Measurements from ENCODE around the gene CCHCR1.
"Not testable (repeated sequence)": the region's sequence is repeated elsewhere in the genome, so short reads cannot be mapped to it uniquely, and the experiment has no call there.

CCHCR1 gene

DNA sequence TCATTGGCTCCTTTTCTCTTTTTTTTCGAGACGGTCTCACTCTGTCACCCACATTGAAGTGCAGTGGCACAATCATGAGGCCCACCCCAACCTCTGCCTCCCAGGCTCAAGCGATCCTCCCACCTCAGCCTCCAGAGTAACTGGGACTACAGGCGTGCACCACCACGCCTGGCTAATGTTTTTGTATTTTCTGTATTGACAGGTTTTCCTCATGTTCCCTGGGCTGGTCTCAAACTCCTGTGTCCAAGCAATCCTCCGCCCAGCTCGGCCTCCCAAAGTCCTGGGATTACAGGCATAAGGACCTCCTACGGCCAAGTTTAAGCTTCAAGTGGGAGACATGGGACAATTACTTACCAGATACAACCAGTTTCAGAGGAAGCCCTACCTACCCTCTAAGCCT, 22.3 kb upstream of the CCHCR1 start:
- no peak for DNase-seq

DNA sequence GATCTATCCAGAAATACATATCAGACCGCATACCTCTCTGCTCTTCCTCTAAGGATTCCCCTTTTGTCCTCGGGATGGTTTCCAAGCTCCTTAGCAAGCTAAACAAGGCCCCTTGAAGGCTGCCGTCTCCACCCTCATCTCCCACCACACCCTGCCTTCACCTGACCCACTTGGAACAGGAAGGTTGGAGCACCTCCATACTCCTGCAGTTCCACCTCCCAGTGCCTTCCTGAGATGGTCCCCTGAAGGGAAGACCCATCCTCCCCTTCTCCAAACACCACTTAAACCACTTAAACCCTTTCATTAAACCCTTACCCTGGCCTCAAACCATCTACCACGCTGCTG, 21.4 kb upstream of the CCHCR1 start:
- DNase-seq = no peak

DNA sequence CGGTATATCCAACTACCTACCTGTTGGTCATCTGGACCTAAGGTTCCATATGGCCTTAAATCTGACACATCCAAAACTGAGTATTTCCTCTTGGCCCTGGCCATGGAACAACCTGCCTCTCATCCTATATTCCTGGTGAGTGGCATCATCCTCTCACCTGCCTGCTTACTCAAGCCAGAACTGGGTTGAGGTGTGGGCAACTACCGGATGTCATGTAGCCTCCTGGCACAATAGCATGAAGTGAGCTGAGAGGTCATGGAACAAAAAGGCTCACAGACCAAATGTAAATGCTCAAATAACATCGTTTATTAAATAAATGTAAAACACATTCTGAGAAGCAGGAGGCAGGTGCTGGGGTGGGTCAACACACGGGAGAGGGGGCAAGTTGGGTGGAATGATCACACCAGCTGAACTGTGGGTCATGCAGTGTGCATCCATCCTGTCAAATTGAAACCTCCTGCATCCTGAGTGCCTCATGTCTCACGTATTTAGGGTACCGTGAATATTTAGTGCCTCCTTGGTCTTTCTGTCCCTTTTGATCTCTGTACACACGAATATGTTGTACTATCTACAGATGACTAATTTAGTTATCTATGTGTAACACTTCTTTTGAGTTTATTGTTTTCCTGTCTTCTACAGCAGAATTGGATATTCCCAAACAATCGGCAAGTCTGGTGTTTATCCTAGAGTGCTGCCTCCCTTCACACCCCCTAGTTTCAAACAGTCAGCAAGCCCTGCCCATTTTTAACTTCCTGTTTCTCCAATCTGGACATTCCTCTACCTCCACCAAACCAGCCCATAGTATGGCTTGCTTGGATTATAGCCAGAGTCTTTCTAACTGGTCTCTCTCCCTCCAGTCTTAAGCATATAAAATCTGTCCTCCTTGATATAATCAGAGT, 20.8 kb upstream of the CCHCR1 start:
- no peak for DNase-seq

DNA sequence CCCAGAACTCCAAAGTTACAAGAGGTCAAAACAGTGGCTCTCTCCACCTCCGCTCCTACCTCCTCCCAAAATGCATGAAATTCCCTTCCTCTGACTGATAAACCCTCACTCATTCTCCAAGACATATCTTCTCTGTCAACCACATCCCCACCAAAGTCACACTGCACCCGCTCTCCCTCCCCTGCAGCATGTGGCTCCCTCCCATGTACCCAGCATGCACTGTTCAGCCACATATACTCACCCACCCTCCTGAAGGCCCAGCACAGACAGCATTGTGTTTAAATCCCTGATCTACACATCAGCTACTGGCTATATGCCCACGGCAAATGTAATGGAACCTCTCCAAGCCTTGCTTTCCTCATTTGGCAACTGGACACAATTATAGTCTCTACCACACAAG, 18.4 kb upstream of the CCHCR1 start:
- DNase-seq = no peak

DNA sequence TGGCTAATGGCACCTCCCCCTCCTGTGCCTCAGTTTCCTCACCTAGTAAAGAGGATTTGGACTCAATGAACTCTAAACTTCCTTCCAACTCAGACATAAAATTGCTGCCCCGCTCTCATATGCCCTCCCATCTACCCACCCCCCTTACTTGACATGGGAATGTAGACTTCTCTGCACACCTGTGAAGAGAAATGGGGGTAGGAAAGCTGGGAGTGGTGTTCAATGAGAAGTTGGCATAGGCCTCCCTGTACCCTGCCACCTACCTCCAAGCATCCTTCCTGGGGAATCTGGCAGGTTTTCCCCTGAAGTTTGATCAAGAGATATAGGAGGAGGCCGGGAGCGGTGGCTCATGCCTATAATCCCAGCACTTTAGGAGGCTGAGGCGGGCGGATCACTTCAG, 16.8 kb upstream of the CCHCR1 start:
- DNase-seq = no peak

DNA sequence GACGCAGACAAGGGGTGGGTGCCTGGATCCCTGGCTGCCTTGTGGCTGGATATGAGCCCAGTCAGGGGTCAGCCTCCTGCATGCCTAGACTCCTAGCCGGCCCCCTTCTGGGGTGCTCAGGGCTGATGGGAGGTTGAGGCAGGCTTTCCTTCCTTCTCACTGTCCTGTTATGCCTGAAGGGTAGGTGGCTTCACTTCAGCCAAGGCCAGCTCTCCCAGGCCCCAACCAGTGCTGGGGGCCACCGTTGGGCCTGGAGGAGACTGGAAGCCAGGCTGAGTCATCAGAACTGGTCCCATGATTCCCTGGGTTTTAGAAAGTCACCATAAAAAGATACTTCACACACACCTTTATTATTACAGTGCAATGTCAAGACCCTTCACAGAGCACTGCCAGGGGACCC, 15.8 kb upstream of the CCHCR1 start:
- no peak for DNase-seq

DNA sequence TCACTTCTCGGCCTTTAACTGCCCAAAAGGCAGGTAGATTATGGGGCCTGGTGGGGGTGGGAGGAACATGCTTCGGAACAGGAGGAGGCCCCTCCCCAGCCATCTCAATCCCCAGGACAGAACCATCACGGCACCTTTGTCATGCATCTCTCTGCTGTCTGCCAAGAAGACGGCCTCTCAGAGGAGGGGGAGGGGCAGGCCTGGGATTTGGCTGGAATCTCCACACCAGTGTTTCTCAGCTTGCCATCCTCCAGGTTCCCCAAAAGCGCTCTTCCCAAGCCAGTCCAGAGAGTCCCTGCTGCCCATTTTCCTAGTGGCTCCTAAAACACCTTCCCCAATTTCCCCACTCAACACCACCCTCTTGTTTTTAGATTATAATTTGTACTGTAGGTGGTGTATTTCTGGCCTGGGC, 15.4 kb upstream of the CCHCR1 start:
- DNase-seq = no peak

DNA sequence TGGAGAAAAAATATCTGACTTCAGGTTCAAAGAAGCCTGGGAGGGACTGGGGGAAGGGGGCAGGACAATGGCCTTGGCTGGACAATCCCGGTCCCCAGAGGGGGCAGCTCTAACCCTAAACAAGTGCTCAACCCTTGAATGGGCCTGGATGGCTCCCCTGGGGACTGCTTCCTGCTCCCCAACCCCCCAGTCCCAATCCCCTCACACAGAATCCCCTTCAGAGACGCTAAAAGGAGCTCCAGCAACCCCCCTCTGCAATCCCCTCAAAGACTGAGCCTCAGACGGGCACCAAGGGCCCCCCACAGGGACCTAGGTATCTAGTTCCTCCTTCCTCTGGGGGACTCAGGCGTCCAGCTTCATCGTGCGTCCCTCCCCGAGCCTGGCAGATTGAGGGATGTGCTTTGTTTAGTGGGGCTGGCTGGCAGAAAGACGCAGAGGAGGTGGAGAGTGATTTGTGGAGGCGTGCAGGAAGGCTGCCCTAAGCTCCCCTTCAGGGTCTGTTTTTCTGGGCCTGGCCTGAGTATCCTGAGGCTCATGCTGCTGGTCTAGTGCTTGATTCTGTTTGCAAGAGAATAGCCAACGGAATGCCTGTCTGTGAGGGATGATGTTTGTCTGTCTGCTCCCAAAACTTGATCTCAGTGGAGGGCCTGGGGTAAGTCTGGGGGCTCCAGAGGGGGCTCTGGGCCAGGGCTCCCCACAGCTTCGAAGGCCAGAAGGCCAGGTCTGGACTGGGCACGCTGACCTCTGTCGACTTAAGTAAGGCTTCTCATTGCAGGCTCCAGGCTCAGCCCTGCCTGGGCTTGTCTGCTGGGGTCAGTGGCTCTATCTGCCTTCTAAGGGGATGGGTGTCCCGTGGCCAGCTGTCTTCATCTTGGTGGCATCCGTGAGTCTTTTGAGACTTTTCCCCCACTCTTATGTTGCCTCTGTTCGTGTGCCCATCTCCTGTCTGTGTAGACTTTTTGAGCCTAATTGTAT, 14.6 kb upstream of the CCHCR1 start:
- no peak for DNase-seq

DNA sequence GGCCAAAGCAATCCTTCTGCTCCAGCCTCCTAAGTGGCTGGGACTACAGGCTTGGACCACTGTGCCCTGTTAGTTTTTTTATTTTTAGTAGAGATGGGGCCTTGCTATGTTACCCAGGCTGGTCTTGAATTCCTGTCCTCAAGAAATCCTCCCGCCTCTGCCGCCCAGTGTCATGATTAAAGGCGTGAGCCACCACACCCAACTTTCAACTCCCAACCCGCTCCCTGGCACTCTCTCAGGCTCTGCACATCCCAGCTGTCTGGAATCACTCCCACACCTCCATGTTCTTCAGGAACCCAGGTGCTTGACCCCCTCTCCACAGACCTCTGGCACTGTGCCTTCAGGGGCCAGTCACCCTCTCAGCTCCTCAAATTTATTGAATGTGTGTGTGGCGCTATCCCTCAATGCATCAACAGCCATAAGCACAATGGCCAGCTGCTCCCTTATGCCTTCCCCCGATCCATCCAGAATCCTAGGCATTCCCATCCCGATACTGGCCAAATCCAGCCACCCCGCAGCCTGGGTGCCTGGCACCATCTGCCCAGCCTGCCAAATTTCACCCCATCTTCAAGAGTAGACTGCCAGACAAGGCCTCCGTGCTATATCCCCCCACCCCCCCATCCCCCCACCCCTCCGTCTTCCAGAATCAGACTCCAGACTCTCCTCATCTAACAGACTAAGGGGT, 13.5 kb upstream of the CCHCR1 start:
- DNase-seq = no peak

DNA sequence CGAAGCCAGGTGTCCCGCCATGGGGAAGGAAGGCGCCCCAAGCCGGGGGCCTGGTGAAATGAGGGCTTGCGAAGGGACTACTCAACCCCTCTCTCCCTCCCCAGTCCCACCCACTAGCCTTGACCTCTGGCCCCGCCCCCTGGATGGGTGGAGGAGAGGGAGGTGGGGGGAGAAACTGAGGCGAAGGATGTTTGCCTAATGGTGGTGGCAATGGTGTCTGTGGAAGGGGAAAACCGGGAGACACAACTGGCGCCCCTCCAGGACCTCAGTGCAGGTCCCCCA, 12.9 kb upstream of the CCHCR1 start, which contains the start of gene POU5F1:
Gene POU5F1, minus strand, starts transcription at position 83 of the 282 bp plus-strand sequence. Its CDS starts 62 bp downstream, at position 21.
- DNase-seq = no peak

DNA sequence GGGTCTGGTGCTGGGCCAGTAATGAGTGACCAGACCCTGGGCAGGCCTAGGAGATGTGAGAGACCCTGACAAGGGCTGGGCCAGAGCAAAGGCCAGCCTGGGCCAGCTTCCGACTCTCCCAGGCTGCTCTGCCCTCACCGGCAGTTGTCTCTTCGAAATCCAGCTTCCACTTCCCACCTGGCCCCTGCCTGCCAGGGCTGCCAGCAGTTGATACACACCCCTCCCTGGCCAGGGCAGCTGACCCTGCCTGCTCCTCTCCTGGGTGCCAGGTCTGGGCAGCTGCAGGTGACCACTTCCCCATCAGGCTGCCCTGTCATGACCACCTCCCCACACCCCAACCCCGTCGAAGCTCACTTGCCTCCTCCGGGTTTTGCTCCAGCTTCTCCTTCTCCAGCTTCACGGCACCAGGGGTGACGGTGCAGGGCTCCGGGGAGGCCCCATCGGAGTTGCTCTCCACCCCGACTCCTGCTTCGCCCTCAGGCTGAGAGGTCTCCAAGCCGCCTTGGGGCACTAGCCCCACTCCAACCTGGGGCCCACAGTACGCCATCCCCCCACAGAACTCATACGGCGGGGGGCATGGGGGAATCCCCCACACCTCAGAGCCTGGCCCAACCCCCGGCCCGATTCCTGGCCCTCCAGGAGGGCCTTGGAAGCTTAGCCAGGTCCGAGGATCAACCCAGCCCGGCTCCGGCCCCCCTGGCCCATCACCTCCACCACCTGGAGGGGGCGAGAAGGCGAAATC, 12.4 kb upstream of the CCHCR1 start:
- DNase-seq = not testable (repeated sequence)

DNA sequence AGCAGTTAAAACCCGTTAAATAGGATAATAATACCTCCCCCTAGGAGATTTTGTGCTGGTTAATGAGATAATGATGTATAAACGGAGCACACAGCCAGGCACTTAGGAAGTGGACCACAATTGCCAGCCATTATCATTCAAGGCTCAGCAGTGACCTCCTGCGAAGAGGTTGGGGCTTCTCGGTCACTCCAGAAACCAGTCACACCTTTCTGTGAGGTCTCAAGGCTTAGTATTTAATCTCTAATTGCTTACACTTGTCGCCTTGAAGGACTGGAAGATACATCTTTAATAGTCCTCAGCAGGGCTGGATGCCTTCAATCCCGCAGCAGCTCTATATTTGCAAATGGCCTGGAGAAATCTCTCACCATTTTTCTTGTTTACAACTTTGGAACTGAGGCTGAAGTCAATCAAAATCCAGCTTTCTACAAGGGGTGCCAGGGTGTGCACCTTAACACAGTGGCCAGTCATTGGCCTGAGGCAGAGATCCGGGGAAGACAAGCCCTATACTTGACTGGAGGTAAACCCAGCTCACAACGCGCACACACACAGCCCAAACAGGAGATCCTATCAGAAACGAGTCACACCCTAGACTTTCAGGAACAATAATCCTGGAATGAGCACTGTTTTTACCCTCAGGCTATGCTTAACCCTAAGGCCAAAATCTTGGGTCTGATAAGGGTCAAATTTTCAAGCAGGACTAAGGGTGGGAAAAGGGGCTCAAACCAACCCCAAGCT, 11.7 kb upstream of the CCHCR1 start:
- no peak for DNase-seq

DNA sequence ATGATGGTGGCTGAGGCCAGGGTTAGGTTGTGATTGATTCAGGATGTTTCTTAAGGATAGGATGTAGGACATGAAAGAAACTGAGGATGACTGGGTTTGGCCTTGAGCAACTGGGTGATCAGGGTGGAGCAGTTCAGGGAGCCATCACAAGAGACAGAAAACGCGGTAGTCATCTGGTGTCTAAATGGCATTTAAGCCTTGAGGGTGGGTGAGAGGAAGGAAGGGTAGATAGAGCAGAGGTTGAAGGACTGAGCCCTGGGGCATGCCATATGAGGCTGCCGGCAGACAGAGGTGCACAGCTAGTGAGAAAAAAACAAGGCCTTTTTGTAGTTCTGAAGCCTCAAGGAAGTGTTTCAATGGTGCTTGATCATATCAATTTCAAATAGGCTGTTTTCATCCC, 11.0 kb upstream of the CCHCR1 start:
- DNase-seq = no peak

DNA sequence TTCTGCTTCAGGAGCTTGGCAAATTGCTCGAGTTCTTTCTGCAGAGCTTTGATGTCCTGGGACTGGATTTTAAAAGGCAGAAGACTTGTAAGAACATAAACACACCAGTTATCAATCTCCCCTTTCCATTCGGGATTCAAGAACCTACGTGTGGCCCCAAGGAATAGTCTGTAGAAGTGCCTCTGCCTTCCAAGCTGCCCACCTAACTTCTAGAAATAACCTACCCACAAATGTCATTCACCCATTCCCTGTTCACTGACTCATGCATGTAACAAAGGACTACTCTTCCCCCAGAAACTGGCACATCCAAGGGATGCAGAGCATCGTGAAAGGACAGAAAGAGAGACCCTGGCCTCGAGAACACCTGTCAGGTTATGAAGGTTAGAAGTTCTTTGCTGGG, 8.4 kb upstream of the CCHCR1 start:
- no peak for DNase-seq

DNA sequence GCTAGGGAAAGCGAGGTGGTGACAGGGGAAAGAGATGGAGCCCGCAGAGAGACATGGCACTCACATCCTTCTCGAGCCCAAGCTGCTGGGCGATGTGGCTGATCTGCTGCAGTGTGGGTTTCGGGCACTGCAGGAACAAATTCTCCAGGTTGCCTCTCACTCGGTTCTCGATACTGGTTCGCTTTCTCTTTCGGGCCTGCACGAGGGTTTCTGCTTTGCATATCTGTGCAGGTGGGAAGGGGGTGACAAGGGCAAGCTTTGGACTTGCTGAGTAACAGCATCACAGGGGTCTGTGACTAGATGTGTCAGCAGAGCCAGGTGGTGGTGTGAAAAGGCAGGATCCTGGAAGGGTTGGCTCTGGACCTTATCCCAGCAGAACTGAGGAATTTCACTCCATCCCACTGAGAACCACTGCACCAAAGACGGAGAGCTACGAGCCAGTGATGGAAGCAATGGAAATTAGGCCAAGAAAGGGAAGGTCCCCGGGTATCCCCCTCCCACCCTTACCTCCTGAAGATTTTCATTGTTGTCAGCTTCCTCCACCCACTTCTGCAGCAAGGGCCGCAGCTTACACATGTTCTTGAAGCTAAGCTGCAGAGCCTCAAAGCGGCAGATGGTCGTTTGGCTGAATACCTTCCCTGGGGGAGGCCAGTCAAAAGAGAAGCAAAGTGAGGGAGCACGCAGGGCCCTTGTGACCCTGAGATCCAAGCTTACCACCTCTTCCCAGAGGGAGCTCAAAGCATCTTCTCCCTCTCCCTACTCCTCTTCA, 7.6 kb upstream of the CCHCR1 start:
- DNase-seq = not testable (repeated sequence)

DNA sequence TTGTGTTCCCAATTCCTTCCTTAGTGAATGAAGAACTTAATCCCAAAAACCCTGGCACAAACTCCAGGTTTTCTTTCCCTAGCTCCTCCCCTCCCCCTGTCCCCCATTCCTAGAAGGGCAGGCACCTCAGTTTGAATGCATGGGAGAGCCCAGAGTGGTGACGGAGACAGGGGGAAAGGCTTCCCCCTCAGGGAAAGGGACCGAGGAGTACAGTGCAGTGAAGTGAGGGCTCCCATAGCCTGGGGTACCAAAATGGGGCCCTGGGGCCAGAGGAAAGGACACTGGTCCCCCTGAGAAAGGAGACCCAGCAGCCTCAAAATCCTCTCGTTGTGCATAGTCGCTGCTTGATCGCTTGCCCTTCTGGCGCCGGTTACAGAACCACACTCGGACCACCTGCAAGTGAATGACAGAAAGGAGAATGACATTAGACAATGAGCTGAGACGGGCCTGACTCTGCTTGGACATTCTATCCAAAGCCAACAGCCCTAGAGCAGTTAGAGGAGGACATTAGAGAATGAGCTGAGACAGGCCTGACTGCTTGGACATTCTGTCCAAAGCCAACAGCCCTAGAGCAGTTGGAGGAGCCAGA, 7.0 kb upstream of the CCHCR1 start:
- not testable (repeated sequence) for DNase-seq

DNA sequence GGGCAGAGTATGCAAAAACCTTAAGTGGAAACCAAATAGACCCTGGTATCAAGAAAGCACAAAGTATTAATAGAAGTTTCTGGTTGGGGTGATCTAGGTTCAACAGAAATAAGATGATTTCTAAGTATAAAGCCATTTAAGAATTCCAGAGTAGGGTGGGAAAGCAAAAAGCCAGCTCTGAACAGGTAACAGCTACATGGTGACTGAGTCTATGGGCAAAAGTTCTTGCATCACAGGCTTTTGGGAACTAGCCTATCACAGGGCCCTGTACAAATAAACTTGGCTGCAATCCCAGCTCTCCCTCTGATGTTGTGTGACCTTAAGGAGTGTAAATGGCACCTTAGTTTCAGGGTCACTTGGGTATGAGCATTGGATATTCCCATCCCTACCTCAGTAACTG, 6.3 kb upstream of the CCHCR1 start:
- no peak for DNase-seq

DNA sequence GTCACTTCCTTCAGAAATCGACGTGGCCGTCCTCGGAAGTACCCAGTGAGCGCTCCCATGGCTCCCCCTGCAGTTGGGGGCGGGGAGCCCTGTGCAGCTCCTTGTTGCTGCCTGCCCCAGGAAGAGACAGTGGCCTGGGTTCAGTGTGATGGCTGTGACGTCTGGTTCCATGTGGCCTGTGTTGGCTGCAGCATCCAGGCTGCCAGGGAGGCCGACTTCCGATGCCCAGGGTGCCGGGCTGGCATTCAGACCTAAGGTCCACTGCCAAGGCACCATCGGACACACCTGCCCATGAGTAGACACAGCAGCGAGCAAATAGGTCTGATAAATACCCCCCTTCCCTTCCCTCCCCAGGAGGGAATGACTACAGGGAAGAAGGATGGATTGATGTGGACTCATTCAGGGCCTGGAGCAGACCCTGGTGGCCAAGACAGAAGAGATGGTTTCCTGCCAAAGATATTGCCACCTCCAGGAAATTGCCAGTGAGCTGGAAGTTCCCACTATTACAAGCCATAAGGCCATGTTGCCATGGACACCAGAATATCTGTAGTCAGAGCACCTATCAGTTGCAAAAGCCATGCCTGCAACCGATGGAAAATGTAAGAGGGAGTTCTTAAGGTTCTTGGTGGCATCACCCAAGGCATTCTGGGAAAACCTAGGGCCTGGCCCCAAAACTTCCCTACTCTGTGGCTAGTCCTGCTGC, 5.0 kb upstream of the CCHCR1 start:
- DNase-seq = no peak

DNA sequence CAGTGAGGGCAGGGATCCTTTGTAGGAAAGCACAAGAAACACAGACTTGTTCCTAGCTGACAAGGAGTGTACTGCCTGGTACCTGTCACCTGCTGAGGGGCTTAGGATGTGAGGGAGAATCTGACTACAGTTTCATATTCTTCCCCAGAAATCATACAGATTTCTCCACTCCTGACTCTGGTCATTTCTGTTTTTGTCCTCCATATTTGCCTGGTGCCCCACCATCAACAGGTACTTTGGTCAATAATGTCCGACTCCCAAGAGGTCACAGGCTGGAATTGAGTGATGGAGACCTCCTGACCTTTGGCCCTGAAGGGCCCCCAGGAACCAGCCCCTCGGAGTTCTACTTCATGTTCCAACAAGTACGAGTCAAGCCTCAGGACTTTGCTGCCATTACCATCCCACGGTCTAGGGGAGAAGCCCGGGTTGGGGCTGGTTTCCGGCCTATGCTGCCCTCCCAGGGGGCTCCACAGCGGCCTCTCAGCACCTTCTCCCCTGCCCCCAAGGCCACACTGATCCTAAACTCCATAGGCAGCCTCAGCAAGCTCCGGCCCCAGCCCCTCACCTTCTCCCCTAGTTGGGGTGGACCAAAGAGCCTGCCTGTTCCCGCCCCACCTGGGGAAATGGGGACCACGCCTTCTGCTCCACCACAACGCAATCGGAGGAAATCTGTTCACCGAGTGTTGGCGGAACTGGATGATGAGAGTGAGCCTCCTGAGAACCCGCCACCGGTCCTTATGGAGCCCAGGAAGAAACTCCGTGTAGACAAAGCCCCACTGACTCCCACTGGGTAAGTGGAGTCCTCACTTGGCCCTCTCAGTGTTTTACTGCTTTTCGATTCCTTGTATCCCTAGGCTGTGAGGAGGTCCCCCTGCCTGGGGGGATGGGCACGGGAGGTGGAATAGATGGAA, 3.9 kb upstream of the CCHCR1 start:
- no peak for DNase-seq

Data from NCI-H1092 (cell line).